DMS79 (cell line): Measurements from ENCODE around the gene TRIM63.

Source experiments
- DNase-seq: peaks from one replicate; lab custom pipeline; 2025; lab: John Stamatoyannopoulos, UW

Gene TRIM63

DNA sequence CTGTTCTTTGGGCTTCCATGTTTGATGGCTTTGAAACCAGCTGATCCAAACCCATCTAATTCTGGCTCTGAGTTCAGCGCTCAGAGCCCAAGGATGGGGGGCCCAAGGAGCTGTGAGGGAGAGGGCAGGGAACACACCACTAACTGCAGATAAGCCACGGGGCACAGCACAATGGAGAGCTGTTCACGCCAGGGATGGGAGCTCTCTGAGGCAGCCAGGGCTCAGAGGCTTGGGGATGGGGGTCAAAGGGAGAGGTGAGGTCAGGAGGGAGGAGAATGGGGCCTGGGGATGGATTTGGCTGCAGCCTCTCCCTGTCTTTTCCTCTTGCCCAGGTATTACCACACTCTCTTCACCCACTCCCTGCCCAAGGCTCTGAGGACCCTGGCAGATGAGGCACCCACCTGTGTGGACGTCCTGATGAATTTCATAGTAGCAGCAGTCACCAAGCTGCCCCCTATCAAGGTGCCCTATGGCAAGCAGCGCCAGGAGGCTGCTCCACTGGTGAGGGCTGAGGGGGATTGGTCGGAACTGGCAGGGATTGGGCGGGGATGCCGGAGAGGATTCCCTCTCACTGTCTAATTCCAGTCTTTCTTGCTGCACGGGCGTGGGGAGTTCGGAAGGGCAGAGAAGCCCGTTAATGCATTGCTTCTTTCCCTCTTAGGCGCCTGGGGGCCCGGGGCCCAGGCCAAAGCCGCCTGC is 32.8 kb downstream of the TRIM63 start:
- no peak for DNase-seq

DNA sequence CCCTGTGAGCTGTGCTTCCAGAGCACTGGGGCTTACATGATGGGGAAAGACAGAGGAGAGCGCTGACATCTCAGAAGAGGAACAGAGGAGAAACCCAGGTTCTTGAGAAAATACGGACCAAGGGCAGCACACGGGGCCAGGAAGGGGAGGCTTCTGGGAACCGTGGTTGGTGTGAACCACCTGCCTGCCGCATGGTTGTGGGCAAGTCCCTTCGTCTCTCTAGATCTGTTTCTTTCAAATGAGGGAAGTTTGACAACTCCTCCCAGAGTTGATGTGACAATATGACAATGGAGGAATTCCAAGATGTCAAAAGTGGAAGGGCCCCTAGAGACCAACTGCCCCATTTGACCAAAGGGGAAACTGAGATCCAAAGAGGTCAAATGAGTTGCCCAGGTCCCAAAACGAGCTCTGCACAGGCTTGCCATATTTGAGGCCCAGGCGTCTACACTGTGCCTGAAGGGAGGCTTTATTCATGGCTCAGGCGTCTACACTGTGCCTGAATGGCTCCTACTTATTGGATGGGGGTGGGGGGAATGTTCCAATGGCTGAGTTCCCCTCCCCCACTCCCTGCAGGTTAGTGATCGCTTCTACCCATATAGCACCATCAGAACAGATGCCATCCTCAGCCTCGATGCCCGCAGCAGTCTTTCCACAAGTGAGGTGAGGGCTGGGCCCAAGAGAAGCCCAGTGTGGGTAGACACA is 34.6 kb downstream of the TRIM63 start:
- no peak for DNase-seq

DNA sequence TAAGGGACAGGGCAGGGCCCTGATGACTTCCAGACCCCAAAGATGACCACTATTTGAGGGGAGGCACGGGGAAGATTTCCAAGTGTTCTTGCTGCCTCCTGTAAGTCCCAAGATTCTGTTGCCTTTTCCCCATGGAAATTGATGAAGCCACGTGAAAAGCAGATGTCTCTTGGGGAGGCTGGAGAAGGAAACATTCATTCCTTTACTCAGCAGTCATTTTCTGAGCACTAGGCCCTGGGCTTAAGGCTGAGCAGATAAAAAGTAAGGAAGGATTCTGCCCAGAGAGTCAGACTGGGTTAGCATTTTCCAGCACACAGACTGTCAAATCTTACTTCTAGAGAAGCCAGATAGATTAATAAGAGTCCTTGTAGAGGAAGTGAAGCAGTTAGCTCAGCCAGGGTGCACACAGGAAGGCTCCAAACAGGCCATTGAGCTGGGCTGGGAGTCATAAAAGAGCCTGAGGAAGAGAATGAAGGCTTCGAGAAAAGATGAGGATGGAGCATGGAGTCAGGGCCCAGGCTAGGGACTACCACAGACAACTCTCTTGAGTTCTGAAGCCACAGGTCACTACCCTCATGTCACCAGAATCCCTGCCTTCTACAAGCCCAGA is 35.7 kb downstream of the TRIM63 start:
- DNase-seq: peak; percentile 13

DNA sequence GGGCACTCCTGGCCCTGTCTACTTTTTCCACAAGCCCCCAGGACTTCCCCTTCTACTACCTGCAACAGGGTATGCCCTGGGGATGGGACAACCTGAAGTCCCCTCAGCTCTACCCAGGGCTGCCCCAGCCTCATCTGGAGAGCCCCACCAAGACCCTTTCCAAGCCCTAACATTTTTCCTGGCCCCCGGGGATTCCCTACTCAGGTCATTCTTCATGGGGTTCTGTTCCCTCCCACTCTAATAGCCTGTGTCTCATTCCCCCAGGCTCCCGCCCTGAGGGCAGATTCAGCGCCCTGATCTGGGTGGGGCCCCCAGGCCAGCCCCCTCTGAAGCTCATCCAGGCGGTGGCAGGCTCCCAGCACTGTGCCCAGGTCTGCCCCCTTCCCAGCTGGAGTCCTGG is 36.2 kb downstream of the TRIM63 start:
- DNase-seq: no peak

DNA sequence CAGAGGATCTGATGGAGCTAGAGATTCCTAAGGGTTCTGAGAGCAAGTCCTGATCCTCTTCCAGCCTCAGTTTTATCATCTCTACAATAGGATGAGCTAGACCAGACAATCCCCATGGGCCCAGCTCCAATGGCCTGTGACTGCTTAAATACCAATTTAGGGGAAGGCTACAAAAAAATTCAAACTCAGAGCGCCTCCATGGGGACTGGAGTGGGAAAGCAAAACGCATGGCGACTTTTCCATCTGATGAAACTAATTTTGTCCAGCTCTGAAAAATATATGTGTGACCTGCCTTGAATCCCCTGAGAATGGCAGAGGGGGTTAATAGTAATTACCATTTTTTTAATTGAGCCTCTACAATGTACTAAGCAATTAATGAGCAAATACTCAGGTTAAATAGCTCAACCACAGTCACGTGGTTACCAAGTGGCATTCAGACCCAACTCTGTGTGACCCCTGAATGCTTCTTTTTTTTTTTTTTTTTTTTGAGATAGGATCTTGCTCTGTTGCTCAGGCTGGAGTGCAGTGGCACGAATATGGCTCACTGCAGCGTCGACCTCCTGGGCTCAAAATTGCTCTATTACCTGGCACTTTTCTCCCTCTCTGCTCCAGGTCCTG is 37.5 kb downstream of the TRIM63 start:
- no peak for DNase-seq

DNA sequence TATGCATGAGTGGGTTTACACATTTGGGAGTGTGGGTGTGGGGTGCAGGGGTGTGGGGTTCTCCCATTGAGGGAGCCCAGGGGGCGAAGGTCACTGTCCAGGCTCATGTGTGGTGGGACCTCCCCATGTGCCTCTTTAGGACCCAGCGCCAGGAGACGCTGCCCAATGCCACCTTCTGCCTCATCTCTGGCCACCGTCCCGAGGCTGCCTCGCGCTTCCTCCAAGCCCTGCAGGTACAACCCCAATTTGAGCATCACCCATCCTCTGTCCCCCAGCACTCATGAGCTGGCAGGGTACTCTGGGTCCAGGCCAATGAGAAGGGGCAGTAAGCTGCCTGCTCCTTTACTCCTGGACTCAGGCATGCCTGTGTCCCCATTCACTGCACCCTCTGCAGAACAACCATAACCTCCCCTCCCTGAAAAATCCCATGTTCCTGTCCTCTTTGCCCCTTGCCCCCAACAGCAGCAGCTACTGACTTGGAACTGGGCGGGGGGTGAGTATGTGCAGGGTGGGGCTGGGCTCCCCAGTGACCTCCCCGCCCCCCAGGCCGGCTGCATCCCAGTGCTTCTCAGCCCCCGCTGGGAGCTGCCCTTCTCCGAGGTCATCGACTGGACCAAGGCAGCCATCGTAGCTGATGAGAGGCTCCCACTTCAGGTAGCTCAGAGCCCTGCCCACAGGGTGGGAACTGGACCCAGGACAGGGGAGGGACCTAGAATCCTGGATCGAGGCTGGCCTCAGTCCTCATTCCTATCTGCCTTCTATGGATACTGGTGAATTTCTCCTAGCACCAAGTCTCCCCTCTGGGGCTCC is 38.2 kb downstream of the TRIM63 start:
- DNase-seq: no peak

DNA sequence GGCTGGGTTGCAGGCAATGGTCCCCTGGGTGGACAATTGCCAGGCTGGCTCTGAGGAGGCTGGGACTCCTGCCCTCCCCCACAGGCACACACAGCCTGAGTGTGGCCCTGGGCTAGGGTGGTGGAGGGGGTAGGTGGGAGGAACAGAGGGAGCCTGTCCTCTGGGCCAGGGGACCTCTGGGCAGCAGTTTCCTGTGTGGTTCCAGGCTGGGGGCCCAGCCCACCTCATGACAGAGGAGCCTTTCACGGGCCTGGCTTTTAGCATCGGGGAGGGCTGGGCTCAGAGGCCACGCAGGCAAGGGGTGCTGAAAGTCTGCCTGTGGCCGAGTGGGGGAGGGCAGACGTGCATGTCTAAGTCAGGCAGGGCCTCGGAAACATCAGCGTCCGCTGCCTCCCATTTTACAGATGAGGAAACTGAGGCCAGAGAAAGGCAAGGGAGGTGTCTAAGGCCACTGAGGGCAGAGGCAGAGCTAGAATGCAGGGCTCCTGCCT is 38.9 kb downstream of the TRIM63 start:
- no peak for DNase-seq

DNA sequence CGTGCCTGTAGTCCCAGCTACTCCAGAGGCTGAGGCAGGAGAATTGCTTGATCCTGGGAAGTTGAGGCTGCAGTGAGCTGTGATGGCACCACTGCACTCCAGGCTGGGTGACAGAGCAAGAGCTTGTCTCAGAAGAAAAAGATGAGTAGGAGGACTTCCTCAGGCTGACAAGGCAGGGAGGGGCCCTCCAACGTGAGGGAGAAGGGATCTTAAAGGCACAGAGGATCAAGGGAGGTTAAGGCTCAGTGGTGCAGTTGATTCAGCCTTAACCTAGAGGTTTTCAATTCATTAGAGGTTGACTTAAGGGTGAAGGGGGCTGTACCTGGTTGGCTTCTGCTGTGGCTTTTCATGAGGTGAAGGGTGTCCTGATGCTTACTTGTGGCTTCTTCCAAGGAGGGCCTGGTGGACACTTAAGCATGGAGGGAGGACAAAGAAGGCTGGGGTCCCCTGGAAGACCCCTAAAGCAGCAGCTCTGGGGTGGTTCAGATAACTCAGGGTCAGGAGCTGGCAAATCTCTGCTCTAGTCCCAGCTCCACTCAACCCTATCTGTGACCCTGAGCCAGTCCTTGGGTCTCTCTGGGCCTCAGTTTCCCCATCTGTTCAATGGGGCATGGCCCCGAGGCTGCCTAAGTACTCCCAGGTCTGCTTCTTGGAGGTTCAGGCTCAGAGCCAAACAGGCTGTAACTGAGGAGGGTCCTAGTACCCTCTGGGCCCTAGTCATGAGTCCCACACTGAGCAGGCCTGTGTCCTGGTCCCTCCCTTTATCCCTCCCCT is 39.5 kb downstream of the TRIM63 start:
- no peak for DNase-seq

DNA sequence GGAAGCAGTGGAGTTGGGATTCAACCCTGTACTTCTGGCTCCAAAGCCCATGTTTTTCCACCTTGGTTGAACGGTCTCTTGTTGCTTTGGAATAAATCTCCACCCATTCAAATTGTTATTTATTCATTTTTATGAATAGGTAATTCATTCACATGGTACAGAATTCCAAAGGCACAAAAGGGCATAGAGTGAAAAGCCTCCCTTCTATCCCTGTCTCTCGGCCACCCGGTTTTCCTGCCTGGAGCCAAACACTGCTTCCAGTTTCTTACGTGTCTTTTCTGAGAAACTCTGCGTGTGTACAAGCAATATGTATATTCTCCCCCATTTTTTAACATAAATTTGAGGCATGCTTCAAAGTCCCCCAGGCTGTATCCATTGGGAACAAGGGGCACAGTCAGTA is 41.9 kb downstream of the TRIM63 start:
- DNase-seq: no peak

DNA sequence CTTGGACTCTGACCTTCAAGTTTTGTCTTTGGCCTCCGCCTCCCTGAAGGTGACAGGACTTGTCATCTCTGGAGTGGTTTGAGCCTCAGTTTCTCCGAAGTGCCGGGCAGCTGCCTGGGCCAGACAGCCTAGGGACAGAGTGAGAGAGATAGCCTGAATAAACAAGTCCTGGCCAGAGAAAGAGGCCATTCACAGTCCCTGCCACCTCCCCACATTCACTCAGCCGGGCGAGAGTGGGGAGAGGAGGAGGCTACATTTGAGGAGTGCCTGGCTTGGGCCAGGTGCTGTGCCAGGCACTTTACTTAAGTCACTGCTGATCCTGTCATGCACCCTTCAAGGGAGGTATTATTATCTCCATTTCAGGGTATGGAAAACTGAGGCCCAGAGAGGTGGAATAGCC is 42.4 kb downstream of the TRIM63 start:
- DNase-seq: no peak

DNA sequence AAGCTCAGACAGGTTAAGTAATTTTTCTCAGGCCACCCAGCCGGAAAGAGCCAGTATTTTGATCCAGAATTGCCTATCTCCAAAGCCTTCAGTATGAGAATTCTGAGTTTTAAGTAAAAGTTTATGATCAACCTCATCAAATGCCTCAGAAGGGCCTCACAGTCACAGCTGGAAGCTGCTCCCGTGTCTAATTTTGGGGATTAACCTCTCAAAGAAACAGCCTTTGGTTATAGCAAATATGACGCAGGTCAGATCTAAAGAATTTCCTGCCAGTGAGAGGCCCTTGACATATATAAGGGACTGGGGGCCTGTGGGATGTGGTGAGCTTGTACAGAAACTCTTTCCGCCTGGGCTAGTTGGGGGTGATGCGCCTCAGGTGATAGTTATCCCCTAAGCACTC is 43.6 kb downstream of the TRIM63 start:
- no peak for DNase-seq

DNA sequence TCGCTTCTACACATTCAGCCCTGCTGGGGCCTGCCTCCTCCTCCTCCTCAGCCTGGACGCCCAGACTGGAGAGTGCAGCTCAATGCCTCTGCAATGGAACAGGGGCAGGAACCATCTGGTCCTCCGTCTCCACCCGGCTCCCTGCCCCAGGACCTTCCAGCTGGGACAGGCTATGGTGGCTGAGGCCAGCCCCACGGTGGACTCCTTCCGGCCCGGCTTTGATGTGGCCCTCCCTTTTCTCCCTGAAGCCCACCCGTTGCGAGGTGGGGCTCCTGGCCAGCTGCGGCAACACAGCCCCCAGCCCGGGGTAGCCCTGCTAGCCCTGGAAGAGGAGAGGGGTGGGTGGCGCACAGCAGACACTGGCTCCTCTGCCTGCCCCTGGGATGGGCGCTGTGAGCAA is 44.4 kb downstream of the TRIM63 start:
- no peak for DNase-seq

DNA sequence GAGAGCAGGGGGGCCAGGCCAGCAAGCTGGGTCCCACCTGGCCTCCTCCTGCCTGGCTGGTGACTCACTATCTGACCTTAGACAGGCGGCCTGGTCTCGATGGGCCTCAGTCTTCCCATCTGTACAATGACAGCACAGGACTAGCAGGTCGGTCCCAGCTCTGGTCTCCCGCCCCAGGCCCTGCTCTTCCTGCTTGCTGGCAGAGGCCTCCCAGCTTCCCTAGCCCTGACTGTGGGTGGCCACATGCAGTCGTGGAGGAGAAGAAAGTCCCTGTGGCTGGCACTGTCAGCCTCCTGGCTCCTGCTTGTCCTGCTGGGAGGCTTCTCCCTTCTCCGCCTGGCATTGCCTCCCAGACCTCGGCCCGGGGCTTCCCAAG is 45.0 kb downstream of the TRIM63 start:
- DNase-seq: no peak

DNA sequence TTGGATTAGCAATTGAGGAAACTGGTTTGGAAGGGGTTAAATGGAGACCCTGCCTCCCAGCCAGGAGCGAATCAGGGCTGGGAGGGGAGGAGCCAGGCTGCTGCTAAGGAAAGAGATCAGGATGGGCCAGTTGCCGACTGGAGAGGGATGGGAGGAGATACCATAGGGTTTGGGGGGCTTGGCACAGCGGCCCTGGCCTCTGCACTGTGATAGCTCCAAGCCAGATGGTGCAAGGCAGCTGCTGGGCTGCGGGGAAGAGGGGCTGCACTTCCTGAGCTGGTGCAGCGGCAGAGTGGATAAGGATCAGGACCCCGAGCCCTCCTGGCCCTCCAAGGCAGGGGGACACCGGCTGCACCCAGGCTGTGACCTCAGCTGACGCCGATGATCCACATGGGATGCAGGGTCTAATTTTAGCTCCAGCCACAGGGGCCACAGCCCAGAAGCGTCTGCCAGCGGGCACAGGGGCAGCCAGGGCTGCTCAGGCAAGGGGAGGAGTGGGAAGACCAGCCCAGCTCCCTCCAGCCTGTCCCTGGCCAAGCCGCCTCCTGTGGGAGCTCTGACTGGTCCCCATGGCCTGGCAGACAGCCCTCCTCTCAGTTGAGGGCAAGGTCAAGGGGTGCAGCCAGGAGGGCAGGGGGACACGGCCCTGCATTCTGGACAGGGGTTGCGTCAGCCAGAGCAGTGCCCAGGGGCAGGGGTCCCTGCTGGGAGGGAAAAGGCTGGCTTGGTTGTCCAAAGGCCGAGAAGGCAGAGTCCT is 45.6 kb downstream of the TRIM63 start, which contains the start of gene EXTL1:
TSS of gene EXTL1 (plus strand) at position 129 of the 757 bp plus-strand sequence. CDS start 872 bp downstream, outside the sequence.
- no peak for DNase-seq

DNA sequence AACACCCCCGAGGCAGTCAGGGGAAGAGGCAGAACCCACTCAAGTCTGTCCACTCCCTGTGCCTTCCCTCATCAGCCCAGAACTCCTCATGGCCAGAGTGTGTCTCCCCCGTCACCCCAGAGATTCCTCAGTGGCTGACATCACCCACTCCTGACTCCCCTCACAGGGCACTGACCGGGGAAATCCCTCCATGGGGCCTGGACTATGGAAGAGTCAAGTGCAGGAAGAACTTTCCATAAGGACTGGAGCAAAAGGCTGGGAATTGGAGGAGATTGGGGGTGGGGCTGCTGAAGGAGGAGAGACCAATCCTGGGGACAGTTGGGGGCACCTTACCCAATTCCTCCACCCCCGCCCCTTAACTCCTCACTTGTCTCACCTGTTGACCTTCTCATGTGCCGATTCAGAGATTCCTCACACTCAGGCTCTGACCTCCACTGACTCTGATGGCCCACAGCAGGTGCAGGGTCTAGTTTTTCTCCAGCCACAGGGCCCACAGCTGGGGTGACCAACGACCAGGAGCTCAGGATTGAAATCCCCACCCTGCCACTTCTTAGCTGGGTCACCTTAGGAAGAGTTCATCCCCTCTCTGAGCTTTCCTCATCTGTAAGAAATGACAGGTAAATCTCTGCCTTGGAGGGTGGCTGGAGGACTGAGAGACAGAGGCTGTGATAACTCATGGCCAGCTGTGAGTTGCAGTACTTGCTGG is 46.3 kb downstream of the TRIM63 start:
- DNase-seq: no peak

DNA sequence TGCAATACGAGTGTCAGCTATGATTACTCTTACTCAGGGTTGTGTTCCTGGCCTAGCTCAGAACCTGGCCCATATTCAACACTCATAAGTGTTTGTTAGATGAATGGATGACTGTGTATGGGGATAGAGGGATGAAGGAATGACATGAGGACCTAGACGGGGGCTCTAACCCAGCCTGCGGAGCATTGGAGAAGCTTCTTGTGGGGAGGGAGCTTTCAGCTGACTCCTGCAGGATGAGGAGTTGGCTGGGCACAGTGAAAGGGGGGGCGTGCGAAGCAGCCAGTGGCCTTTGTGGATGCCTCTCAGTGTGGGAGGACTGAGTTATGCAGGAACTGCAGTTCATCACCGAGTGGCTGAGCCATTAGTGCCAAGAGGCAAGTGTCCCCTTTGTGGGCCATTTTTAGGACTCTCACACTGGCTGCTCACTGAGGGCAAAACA is 47.1 kb downstream of the TRIM63 start:
- no peak for DNase-seq

DNA sequence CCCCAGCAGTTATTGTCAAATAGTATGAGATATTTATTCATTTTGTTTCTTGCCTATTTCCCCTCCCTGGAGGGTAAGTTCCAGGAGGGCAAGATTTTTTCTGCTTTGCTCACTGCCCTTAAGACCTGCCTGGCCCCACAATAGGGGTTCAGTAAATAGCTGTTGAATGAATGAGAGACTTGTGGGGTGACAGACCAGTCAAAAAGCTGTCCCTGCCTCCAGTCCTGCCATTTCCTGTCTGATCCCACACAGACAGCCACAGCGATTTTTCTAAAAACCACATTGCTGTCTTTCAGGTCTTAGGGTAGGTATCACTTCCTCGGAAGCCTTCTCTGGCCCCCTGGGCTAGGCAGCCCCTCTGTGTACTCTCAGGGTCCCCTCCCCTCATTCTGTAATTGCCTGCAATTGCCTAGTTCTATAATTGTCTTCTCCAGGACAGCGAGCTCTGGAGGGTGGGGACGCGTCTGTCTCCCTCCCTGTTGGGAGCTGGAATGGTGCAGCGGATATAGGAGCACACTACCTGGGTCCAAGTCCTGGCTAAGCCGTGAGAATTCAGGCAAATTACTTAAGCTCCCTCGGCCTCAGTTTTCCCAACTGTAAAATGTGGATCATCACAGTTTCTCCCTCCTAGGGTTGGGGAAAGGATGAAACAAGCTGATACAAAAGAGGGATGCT is 47.7 kb downstream of the TRIM63 start:
- DNase-seq: no peak

DNA sequence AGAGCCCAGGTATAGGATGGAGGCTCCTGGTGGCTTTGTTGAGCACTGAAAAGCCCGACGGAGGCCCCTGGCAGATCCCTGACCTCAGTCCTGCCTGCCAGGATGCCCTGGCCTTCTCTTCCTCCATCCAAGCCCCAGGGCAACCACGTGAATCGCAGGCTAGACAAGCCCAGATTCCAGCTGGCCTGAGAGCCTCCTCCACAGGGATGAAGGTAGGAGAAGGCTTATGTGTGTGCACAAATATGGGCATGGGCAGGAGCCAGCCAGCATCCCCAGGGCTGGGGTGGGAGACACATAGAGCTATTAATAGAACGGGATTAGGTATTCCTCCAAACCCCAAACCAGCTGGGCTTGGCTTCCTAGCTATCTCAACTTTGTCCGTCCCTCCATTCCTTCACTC is 49.8 kb downstream of the TRIM63 start:
- DNase-seq: no peak

DNA sequence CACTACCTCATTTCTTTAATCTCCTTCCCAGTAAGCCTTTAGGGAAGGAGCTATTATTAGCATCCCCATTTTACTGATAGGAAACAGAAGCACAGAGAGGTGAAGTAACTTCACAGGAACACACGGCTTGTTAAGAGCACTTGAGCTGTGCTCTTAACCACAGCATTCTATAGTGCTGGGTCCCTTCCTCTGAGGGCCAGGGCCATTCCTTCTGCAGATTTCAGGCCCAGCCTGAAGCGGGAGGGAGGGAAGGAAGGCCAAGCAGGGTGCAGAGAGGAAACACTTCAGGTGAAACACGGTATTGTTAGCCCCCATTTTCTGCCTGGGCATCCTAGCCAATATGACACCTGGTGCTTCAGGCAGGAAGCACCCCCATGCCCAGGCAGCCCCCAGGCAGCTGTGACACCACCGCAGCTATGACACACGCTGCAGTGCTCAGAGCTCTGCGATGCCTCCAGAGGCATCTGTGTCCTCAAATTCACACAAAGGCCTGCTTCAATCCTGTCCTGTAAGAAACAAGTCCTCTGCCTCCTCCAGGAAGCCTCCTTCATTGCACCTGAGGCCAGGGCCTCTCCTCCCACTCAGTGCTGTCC is 50.4 kb downstream of the TRIM63 start:
- no peak for DNase-seq
